ENCODE data around the gene PTPRQ.

GRCh38 chr12:80659512-80660063 is 215.6 kb downstream of the PTPRQ start:
- TF ChIP-seq CTCF (IDR thresholded peaks at IDR 0.05) (no peak), POLR2A (IDR thresholded peaks at IDR 0.05) (no peak)

Measured in right lobe of liver (tissue), 4 donors.